K562 (cell line): ENCODE measurements around the gene MAD1L1. TPM values are rescaled to one million over a fixed set of nuclear protein-coding genes. Genes with fewer than 3 reads are reported as not detected.

Source experiments
- ATF7 ChIP-seq: fragments of 450-650 bp; IDR thresholded peaks from 2 replicates; pipeline ENCODE4 v1.7.1; 2014; ENCODE audit warnings: mild to moderate bottlenecking, moderate library complexity
- BCOR ChIP-seq: fragments of 450-650 bp; IDR thresholded peaks from 2 replicates; pipeline ENCODE4 v1.6.1; 2016
- CBX1 ChIP-seq: sonication (generic); IDR thresholded peaks from 2 replicates; pipeline ENCODE4 v1.6.1; 2016; ENCODE audit warnings: antibody characterized with exemption, low read depth, mild to moderate bottlenecking
- CREM ChIP-seq: IDR thresholded peaks from 2 replicates; pipeline ENCODE4 v1.6.1; 2014; ENCODE audit warnings: antibody characterized with exemption, low read depth
- FOXK1 ChIP-seq: sonication (generic); formaldehyde crosslinking; IDR thresholded peaks from 2 replicates; pipeline ENCODE4 v1.8.0; 2022; ENCODE audit warnings: missing genetic modification reagents, mild to moderate bottlenecking, borderline replicate concordance
- KAT8 ChIP-seq: fragments of 450-650 bp; IDR thresholded peaks from 2 replicates; pipeline ENCODE4 v1.6.1; 2016; ENCODE audit warnings: low read depth, mild to moderate bottlenecking
- L3MBTL2 ChIP-seq: fragments of 450-650 bp; IDR thresholded peaks from 2 replicates; pipeline ENCODE4 v1.6.1; 2016; ENCODE audit warnings: mild to moderate bottlenecking, moderate library complexity
- MYNN ChIP-seq, 2 experiments: sonication (generic); formaldehyde crosslinking in 1 of 2; IDR thresholded peaks; 2 replicates each; pipeline versions ENCODE4 v1.5.0 to v1.6.1; 2016 to 2020; ENCODE audit warnings: antibody characterized with exemption in 1 of 2, missing genetic modification reagents in 1 of 2
- NFIC ChIP-seq: fragments of 450-650 bp; IDR thresholded peaks from 2 replicates; pipeline ENCODE4 v1.6.1; 2017; ENCODE audit warnings: mild to moderate bottlenecking, inconsistent platforms
- NFYB ChIP-seq: IDR thresholded peaks from 2 replicates; pipeline ENCODE4 v1.6.1; 2011; ENCODE audit warnings: mild to moderate bottlenecking, moderate library complexity; ENCODE audit not compliant: insufficient read length; ENCODE audit errors: extremely low read depth
- POLR2B ChIP-seq: fragments of 450-650 bp; IDR thresholded peaks from 2 replicates; pipeline ENCODE4 v1.6.1; 2018; ENCODE audit warnings: low read depth; ENCODE audit not compliant: partially characterized antibody
- RBM14 ChIP-seq: fragments of 200-400 bp; formaldehyde crosslinking; IDR thresholded peaks from 2 replicates; pipeline ENCODE4 v1.6.1; 2018; ENCODE audit warnings: low read depth, mild to moderate bottlenecking, low read length, moderate library complexity, borderline replicate concordance; ENCODE audit not compliant: insufficient read depth
- SAFB ChIP-seq: fragments of 200-400 bp; formaldehyde crosslinking; IDR thresholded peaks from 2 replicates; pipeline ENCODE4 v1.6.1; 2017; ENCODE audit warnings: low read depth, low read length, borderline replicate concordance
- SMARCE1 ChIP-seq: fragments of 450-650 bp; IDR thresholded peaks from 2 replicates; pipeline ENCODE4 v1.7.1; 2016; ENCODE audit warnings: mild to moderate bottlenecking
- polyA plus RNA-seq, 8 experiments: library from polyadenylated mRNA; depleted of rRNA in 4 of 8; stranded (reverse) in 5 of 8; unstranded in 3 of 8; fragments of >200 nt; fragmentation: Nextera tagmentation in 2 of 8; fragmentation: Illumina TruSeq in 1 of 8; extraction: Ambion mirVana in 2 of 8; extraction: Trizol in 1 of 8; gene quantifications; 2 replicates each; pipeline versions ENCODE4 v1.2.1 to v1.2.3, GENCODE V29; 2011 to 2014; ENCODE audit warnings: inconsistent platforms in 1 of 8, missing spikeins in 1 of 8
- total RNA-seq, 7 experiments: library from RNA; depleted of rRNA in 6 of 7; stranded (reverse); fragments of >200 nt in 6 of 7; fragmentation: Illumina TruSeq in 2 of 7; extraction: Trizol in 2 of 7; gene quantifications; 2 replicates each; pipeline versions ENCODE4 v1.2.1 to v1.2.3, GENCODE V29; 2011 to 2021; ENCODE audit warnings: low replicate concordance in 1 of 7
- TF ChIP-seq, protein P1 (sequence below): fragments of 250-450 bp; sonication (Bioruptor Pico); IDR thresholded peaks from 2 replicates; pipeline ENCODE4 v1.5.0; 2020; ENCODE audit warnings: mild to moderate bottlenecking, borderline replicate concordance
- TF ChIP-seq, protein P2 (sequence below): sonication (generic); formaldehyde crosslinking; IDR thresholded peaks from 2 replicates; pipeline ENCODE4 v1.9.0; 2022; ENCODE audit warnings: mild to moderate bottlenecking, missing genetic modification reagents
- TF ChIP-seq, protein P3 (sequence below): fragments of 450-650 bp; IDR thresholded peaks from 2 replicates; pipeline ENCODE4 v1.6.1; 2014; ENCODE audit warnings: low read depth, mild to moderate bottlenecking, moderate library complexity, borderline replicate concordance
- TF ChIP-seq, protein P4 (sequence below), 2 experiments: fragments of 450-650 bp; IDR thresholded peaks; 2 replicates each; pipeline ENCODE4 v1.6.1; 2016
- TF ChIP-seq, protein P5 (sequence below): fragments of 250-450 bp; sonication (Bioruptor Pico); IDR thresholded peaks from 2 replicates; pipeline ENCODE4 v1.5.0; 2021
- TF ChIP-seq, protein P6 (sequence below): fragments of 450-650 bp; IDR thresholded peaks from 2 replicates; pipeline ENCODE4 v1.6.1; 2016

MAD1L1 gene
- total and polyA plus RNA-seq, 9 of the 15 experiments (the other 6 are each of a cell fraction or from before 2014, with no cell fraction given): 1.7 to 89.7 (median 18.0) TPM

DNA sequence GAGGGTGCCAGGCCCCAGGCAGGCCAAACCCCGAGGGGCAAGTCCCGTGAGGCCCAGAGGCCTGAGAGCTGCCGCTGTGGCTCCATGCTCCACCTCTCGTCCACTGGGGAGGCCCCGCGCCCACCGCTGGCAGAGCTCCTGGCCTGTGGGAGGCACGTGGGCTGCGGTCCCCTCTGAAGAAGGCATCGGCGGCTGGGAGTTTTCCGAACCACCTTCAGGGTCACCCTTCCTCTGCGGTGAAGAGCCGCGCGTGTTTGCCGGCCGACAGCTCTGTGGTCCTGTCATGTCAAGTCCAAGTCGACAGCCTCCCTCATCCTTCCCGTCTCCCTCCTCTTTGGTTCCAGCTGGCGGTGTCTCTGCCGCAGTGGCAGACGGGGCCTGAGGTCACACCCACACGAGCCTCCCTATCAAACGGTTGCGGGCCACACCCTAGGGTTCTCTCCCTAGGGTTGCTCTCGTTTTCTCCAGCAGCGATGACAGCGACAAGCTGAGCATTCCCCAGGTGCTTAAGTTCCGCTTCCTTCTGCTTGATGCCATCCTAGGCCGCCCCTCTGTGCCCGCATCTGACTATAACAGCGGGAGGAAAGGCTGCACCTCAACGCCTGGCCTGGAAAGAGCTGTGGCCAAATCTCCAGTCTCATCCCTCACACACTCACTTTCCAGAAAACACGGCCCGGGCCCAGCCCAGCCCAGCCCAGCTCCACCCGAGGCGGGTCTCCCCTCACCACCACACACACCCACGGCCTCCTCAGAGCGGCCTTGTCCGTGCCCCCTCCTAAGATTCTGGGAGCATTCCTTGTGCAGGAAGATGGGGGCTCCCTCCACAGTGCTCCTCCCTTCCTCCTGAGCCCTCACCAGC, 377.6 kb downstream of the MAD1L1 start (continued):
- TF ChIP-seq, protein P1, sequence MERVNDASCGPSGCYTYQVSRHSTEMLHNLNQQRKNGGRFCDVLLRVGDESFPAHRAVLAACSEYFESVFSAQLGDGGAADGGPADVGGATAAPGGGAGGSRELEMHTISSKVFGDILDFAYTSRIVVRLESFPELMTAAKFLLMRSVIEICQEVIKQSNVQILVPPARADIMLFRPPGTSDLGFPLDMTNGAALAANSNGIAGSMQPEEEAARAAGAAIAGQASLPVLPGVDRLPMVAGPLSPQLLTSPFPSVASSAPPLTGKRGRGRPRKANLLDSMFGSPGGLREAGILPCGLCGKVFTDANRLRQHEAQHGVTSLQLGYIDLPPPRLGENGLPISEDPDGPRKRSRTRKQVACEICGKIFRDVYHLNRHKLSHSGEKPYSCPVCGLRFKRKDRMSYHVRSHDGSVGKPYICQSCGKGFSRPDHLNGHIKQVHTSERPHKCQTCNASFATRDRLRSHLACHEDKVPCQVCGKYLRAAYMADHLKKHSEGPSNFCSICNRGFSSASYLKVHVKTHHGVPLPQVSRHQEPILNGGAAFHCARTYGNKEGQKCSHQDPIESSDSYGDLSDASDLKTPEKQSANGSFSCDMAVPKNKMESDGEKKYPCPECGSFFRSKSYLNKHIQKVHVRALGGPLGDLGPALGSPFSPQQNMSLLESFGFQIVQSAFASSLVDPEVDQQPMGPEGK: no peak
- TF ChIP-seq, protein P2, sequence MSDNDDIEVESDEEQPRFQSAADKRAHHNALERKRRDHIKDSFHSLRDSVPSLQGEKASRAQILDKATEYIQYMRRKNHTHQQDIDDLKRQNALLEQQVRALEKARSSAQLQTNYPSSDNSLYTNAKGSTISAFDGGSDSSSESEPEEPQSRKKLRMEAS (CRISPR knock-in tag): peak; percentile 80
- TF ChIP-seq SMARCE1 (peak; percentile 15; the same call in 1 of the 2 replicates), BCOR (0 out of 2 replicates have a peak, but pooled peaks have one; percentile 47), CREM (peak; percentile 72), L3MBTL2 (peak; percentile 92), NFIC (peak; percentile 17; the same call in 1 of the 2 replicates), NFYB (no peak), CBX1 (0 out of 2 replicates have a peak, but pooled peaks have one; percentile 56), KAT8 (no peak), MYNN (IDR thresholded peaks at IDR 0.05) (peak; percentile 66; the same call in 1 of the 2 replicates), MYNN (CRISPR knock-in tag; IDR thresholded peaks at IDR 0.05) (no peak), SAFB (0 out of 2 replicates have a peak, but pooled peaks have one; percentile 6), RBM14 (no peak), ATF7 (peak; percentile 69), FOXK1 (CRISPR knock-in tag) (no peak), POLR2B (peak; percentile 45)
- TF ChIP-seq, protein P3, sequence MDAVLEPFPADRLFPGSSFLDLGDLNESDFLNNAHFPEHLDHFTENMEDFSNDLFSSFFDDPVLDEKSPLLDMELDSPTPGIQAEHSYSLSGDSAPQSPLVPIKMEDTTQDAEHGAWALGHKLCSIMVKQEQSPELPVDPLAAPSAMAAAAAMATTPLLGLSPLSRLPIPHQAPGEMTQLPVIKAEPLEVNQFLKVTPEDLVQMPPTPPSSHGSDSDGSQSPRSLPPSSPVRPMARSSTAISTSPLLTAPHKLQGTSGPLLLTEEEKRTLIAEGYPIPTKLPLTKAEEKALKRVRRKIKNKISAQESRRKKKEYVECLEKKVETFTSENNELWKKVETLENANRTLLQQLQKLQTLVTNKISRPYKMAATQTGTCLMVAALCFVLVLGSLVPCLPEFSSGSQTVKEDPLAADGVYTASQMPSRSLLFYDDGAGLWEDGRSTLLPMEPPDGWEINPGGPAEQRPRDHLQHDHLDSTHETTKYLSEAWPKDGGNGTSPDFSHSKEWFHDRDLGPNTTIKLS: peak; percentile 53; the same call in 1 of the 2 replicates
- TF ChIP-seq, protein P4, sequence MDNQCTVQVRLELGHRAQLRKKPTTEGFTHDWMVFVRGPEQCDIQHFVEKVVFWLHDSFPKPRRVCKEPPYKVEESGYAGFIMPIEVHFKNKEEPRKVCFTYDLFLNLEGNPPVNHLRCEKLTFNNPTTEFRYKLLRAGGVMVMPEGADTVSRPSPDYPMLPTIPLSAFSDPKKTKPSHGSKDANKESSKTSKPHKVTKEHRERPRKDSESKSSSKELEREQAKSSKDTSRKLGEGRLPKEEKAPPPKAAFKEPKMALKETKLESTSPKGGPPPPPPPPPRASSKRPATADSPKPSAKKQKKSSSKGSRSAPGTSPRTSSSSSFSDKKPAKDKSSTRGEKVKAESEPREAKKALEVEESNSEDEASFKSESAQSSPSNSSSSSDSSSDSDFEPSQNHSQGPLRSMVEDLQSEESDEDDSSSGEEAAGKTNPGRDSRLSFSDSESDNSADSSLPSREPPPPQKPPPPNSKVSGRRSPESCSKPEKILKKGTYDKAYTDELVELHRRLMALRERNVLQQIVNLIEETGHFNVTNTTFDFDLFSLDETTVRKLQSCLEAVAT (IDR thresholded peaks at IDR 0.05): peak in 1 of 2 experiments; percentile 43; a peak in 1 of 4 replicates
- TF ChIP-seq, protein P5, sequence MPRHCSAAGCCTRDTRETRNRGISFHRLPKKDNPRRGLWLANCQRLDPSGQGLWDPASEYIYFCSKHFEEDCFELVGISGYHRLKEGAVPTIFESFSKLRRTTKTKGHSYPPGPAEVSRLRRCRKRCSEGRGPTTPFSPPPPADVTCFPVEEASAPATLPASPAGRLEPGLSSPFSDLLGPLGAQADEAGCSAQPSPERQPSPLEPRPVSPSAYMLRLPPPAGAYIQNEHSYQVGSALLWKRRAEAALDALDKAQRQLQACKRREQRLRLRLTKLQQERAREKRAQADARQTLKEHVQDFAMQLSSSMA (CRISPR knock-in tag): 0 out of 2 replicates have a peak, but pooled peaks have one; percentile 33
- TF ChIP-seq, protein P6, sequence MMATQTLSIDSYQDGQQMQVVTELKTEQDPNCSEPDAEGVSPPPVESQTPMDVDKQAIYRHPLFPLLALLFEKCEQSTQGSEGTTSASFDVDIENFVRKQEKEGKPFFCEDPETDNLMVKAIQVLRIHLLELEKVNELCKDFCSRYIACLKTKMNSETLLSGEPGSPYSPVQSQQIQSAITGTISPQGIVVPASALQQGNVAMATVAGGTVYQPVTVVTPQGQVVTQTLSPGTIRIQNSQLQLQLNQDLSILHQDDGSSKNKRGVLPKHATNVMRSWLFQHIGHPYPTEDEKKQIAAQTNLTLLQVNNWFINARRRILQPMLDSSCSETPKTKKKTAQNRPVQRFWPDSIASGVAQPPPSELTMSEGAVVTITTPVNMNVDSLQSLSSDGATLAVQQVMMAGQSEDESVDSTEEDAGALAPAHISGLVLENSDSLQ: peak; percentile 82
